SK-N-SH (cell line): ENCODE results near the gene INSRR. TPM values are rescaled to one million over a fixed set of nuclear protein-coding genes. Genes with fewer than 3 reads are reported as not detected.

ENCODE experiments used
- CTCF ChIA-PET: fragments of 300-600, 350-600 bp; formaldehyde crosslinking; extraction: SDS; loops from one replicate; lab custom pipeline; 2021; lab: Yijun Ruan, JAX
- POLR2A ChIA-PET: fragments of 350-600 bp; sonication (Branson Sonifier 250); formaldehyde crosslinking; extraction: SDS; loops from one replicate; lab custom pipeline; 2020; ENCODE audit warnings: antibody characterized with exemption, inconsistent platforms; lab: Yijun Ruan, JAX
- DNase-seq: peaks from one replicate; pipeline ENCODE4 v3.0.0; 2012
- H2AFZ ChIP-seq: fragments of 200-600 bp; sonication (generic); 2 replicates; pipeline ENCODE4 v1.8.1; 2016; ENCODE audit warnings: antibody characterized with exemption, mild to moderate bottlenecking, low read depth
- H3F3A ChIP-seq: fragments of 200-600 bp; sonication (generic); replicated peaks from 2 replicates; pipeline ENCODE3; 2016; ENCODE audit warnings: antibody characterized with exemption, mild to moderate bottlenecking; ENCODE audit not compliant: insufficient read depth
- H3K27ac ChIP-seq, 2 experiments: fragments of 200-500 bp in 1 of 2; fragments of 200-600 bp in 1 of 2; sonication (Bioruptor generic) in 1 of 2; sonication (generic), shearing (Covaris generic) in 1 of 2; 2 replicates each; pipeline versions ENCODE4 v1.5.1 to v1.6.1; 2014 to 2016; ENCODE audit warnings: low read depth in 2 of 2, inconsistent platforms in 1 of 2, low read length in 1 of 2, mild to moderate bottlenecking in 1 of 2, mixed read lengths in 1 of 2
- H3K27me3 ChIP-seq: fragments of 200-600 bp; sonication (generic), shearing (Covaris generic); 2 replicates; pipeline ENCODE4 v1.6.1; 2016; ENCODE audit warnings: mixed run types; ENCODE audit not compliant: insufficient read depth
- H3K36me3 ChIP-seq, 2 experiments: fragments of 200-500 bp in 1 of 2; fragments of 200-600 bp in 1 of 2; sonication (Bioruptor generic) in 1 of 2; sonication (generic) in 1 of 2; replicated peaks in 1 of 2; 2 replicates each; pipeline versions ENCODE3 to v1.5.1; 2014 to 2016; ENCODE audit warnings: low read length in 1 of 2, mild to moderate bottlenecking in 1 of 2; ENCODE audit not compliant: insufficient read depth in 2 of 2, control insufficient read depth in 1 of 2
- H3K4me1 ChIP-seq, 2 experiments: fragments of 200-500 bp in 1 of 2; fragments of 200-600 bp in 1 of 2; sonication (Bioruptor generic) in 1 of 2; sonication (generic), shearing (Covaris generic) in 1 of 2; 2 replicates each; pipeline versions ENCODE4 v1.5.1 to v1.6.1; 2014 to 2016; ENCODE audit warnings: low read depth in 1 of 2, low read length in 1 of 2, mixed run types in 1 of 2; ENCODE audit not compliant: insufficient read depth in 2 of 2, control insufficient read depth in 1 of 2
- H3K4me2 ChIP-seq: fragments of 200-600 bp; sonication (generic), shearing (Covaris generic); 2 replicates; pipeline ENCODE4 v1.6.1; 2017; ENCODE audit warnings: mixed run types
- H3K4me3 ChIP-seq, 2 experiments: fragments of 200-500 bp in 1 of 2; fragments of 200-600 bp in 1 of 2; sonication (Bioruptor generic) in 1 of 2; sonication (generic), shearing (Covaris generic) in 1 of 2; 2 replicates each; pipeline versions ENCODE4 v1.5.1 to v1.8.1; 2014 to 2016; ENCODE audit warnings: low read depth in 2 of 2, inconsistent platforms in 1 of 2, low read length in 1 of 2, mild to moderate bottlenecking in 1 of 2, mixed read lengths in 1 of 2, moderate library complexity in 1 of 2
- H3K79me2 ChIP-seq: fragments of 200-600 bp; sonication (generic); 2 replicates; pipeline ENCODE4 v1.8.1; 2017; ENCODE audit warnings: mild to moderate bottlenecking; ENCODE audit not compliant: insufficient read depth
- H3K9ac ChIP-seq: fragments of 200-600 bp; sonication (generic); 2 replicates; pipeline ENCODE4 v1.6.1; 2017; ENCODE audit warnings: mixed run types
- H3K9me2 ChIP-seq: fragments of 200-600 bp; sonication (generic); 2 replicates; pipeline ENCODE4 v1.6.1; 2017; ENCODE audit warnings: mixed run types
- H3K9me3 ChIP-seq: fragments of 200-600 bp; sonication (generic); 2 replicates; pipeline ENCODE4 v1.6.1; 2017; ENCODE audit warnings: mixed run types, mild to moderate bottlenecking, moderate library complexity
- H4K20me1 ChIP-seq: fragments of 200-600 bp; sonication (generic); 2 replicates; pipeline ENCODE4 v1.6.1; 2017; ENCODE audit warnings: mild to moderate bottlenecking, mixed run types; ENCODE audit not compliant: insufficient read depth
- CHD2 ChIP-seq: fragments of 150-350 bp; IDR thresholded peaks from 2 replicates; pipeline ENCODE4 v1.6.1; 2018; ENCODE audit warnings: low read length; ENCODE audit not compliant: partially characterized antibody
- EP300 ChIP-seq, 2 experiments: IDR thresholded peaks; 2 replicates each; pipeline versions ENCODE4 v1.4.0 to v1.6.1; 2012; ENCODE audit warnings: borderline replicate concordance in 1 of 2, low read depth in 1 of 2, low read length in 1 of 2
- EZH2phosphoT487 ChIP-seq: fragments of 200-600 bp; sonication (generic); IDR thresholded peaks from 2 replicates; pipeline ENCODE4 v1.6.1; 2017; ENCODE audit warnings: low read depth, mixed run types, mild to moderate bottlenecking, antibody characterized with exemption, moderate library complexity, borderline replicate concordance
- FOSL2 ChIP-seq: IDR thresholded peaks from 2 replicates; pipeline ENCODE4 v1.4.0; 2012; ENCODE audit warnings: low read depth, mild to moderate bottlenecking, moderate library complexity, borderline replicate concordance
- FOXM1 ChIP-seq: IDR thresholded peaks from 2 replicates; pipeline ENCODE4 v1.4.0; 2012; ENCODE audit warnings: low read depth, mild to moderate bottlenecking
- JUND ChIP-seq: IDR thresholded peaks from 2 replicates; pipeline ENCODE4 v1.4.0; 2012
- MEF2A ChIP-seq: IDR thresholded peaks from 2 replicates; pipeline ENCODE4 v1.4.0; 2012; ENCODE audit warnings: low read depth, borderline replicate concordance
- NFIC ChIP-seq: IDR thresholded peaks from 2 replicates; pipeline ENCODE4 v1.4.0; 2012; ENCODE audit warnings: borderline replicate concordance
- SMC3 ChIP-seq: IDR thresholded peaks from 2 replicates; pipeline ENCODE4 v1.6.1; 2012; ENCODE audit warnings: low read depth, low read length, improper control_type of control experiment
- TAF1 ChIP-seq: IDR thresholded peaks from 2 replicates; pipeline ENCODE4 v1.6.1; 2012; ENCODE audit warnings: low read depth, mild to moderate bottlenecking, low read length, moderate library complexity, borderline replicate concordance
- TEAD4 ChIP-seq: IDR thresholded peaks from 2 replicates; pipeline ENCODE4 v1.4.0; 2012; ENCODE audit warnings: mild to moderate bottlenecking, borderline replicate concordance; ENCODE audit not compliant: insufficient read depth
- WGBS: methylation state at CpG from one replicate; pipeline ENCODE4 v1.1.6; 2017; ENCODE audit warnings: low lambda C conversion rate; 5-methylcytosine and 5-hydroxymethylcytosine counted together
- polyA plus RNA-seq, 3 experiments: library from polyadenylated mRNA; depleted of rRNA; stranded (reverse); fragments of >200 nt; gene quantifications; 2 replicates each; pipeline ENCODE4 v1.2.3, GENCODE V29; 2012
- TF ChIP-seq, protein P1 (sequence below): IDR thresholded peaks from 2 replicates; pipeline ENCODE4 v1.6.1; 2012; ENCODE audit warnings: mild to moderate bottlenecking, low read depth, low read length, moderate library complexity
- TF ChIP-seq, protein P2 (sequence below): fragments of 150-350 bp; IDR thresholded peaks from 2 replicates; pipeline ENCODE4 v1.6.1; 2017; ENCODE audit warnings: antibody characterized with exemption, low read length, low read depth, borderline replicate concordance
- TF ChIP-seq, protein P3 (sequence below): IDR thresholded peaks from 2 replicates; pipeline ENCODE4 v1.4.0; 2012; ENCODE audit warnings: low read depth
- TF ChIP-seq, protein P4 (sequence below): fragments of 150-350 bp; IDR thresholded peaks from 2 replicates; pipeline ENCODE4 v1.6.1; 2016; ENCODE audit warnings: mild to moderate bottlenecking, low read depth, low read length
- TF ChIP-seq, protein P5 (sequence below): IDR thresholded peaks from 2 replicates; pipeline ENCODE4 v1.4.0; 2012; ENCODE audit warnings: low read depth, borderline replicate concordance
- TF ChIP-seq, protein P6 (sequence below): IDR thresholded peaks from 2 replicates; pipeline ENCODE4; 2012

Gene INSRR
- polyA plus RNA-seq, 1 of the 3 experiments (the other 2 are of a cell fraction), result 0.20 TPM

DNA sequence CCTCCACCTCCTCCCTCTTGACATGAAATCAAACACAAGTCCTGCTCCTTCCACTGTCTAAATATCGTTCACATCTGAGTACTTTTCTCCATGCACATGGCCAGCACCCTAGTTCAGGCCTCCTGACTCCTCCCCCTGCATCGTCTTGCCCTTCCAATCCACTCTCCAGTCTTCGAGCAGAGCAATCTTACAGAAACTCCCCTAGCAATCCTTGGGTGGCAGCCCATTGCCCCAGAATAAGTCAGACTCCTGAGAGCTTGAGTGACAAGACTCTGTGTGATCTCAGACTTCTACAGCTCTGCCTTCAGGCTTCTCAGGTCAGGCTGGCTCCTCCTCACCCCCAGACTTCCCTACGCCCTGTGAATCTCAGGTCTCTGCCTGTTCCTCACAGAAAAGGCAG is 47.7 kb downstream of the INSRR start (continued):
- TF ChIP-seq, protein P1, sequence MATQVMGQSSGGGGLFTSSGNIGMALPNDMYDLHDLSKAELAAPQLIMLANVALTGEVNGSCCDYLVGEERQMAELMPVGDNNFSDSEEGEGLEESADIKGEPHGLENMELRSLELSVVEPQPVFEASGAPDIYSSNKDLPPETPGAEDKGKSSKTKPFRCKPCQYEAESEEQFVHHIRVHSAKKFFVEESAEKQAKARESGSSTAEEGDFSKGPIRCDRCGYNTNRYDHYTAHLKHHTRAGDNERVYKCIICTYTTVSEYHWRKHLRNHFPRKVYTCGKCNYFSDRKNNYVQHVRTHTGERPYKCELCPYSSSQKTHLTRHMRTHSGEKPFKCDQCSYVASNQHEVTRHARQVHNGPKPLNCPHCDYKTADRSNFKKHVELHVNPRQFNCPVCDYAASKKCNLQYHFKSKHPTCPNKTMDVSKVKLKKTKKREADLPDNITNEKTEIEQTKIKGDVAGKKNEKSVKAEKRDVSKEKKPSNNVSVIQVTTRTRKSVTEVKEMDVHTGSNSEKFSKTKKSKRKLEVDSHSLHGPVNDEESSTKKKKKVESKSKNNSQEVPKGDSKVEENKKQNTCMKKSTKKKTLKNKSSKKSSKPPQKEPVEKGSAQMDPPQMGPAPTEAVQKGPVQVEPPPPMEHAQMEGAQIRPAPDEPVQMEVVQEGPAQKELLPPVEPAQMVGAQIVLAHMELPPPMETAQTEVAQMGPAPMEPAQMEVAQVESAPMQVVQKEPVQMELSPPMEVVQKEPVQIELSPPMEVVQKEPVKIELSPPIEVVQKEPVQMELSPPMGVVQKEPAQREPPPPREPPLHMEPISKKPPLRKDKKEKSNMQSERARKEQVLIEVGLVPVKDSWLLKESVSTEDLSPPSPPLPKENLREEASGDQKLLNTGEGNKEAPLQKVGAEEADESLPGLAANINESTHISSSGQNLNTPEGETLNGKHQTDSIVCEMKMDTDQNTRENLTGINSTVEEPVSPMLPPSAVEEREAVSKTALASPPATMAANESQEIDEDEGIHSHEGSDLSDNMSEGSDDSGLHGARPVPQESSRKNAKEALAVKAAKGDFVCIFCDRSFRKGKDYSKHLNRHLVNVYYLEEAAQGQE, result no peak
- TF ChIP-seq CHD2 (no peak), NFIC (no peak), MEF2A (no peak), TEAD4 (no peak), FOSL2 (no peak)

DNA sequence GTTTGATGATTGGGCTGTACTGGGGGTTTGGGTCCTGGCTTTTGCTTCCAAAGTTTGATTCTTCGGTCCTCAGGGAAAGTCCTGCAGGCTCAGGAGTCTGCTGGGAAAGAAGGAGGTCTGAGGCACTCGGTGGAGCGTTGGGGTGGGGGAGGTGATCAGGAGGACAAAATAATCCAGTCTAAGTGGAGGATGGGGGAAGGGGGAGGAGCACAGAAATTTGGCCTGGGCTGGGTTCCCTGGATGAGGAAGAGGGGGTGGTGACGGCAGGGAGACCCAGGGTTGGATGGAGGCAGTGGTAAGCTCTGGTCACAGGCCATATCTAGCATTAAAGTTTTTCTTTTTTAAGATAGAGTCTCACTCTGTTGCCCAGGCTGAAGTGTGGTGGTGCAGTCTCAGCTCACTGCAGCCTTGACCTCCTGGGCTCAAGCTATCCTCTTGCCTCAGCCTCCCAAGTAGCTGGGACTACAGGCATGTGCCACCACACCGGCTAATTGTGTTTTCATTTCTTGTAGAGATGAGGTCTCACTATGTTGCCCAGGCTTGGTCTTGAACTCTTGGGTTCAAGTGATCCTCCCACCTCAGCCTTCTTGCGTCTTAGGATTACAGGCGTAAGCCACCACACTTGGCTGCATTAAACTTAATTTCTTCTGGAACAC is 49.1 kb downstream of the INSRR start:
- WGBS, result 96% methylated on average over 7 of the region's 7 CpGs
- Histone ChIP-seq H3K9me2 (no peaks in the 10 kb centered on the region), H3K9me3 (no peaks in the 10 kb centered on the region), H3K4me2 (no peak overlapping the region), H3K4me1 (peaks cover 13 to 33% of the 10 kb centered on the region in 2 experiments), H3K36me3 (no peaks in the 10 kb centered on the region), H2AFZ (no peak overlapping the region), H3K27ac (no peak overlapping the region), H4K20me1 (no peaks in the 10 kb centered on the region), H3K27me3 (no peaks in the 10 kb centered on the region), H3K4me3 (no peak overlapping the region), H3K79me2 (no peaks in the 10 kb centered on the region), H3K9ac (no peak overlapping the region), H3F3A (no peaks in the 10 kb centered on the region)
- POLR2A ChIA-PET, result interaction anchor here (0.7 kb wide), 1 partner anchor 29 kb away, joined by 3 read pairs; no protein-coding TSS in a partner anchor
- TF ChIP-seq, protein P2, sequence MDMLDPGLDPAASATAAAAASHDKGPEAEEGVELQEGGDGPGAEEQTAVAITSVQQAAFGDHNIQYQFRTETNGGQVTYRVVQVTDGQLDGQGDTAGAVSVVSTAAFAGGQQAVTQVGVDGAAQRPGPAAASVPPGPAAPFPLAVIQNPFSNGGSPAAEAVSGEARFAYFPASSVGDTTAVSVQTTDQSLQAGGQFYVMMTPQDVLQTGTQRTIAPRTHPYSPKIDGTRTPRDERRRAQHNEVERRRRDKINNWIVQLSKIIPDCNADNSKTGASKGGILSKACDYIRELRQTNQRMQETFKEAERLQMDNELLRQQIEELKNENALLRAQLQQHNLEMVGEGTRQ, result no peak
- TF ChIP-seq FOXM1 (no peak), EZH2phosphoT487 (no peak), SMC3 (no peak), TAF1 (no peak), TEAD4 (no peak), EP300 (IDR thresholded peaks at IDR 0.05; ENCODE audit: borderline replicate concordance in 1 of 2, low read depth in 1 of 2, low read length in 1 of 2) (no peak), CHD2 (no peak), JUND (no peak)
- TF ChIP-seq, protein P3, sequence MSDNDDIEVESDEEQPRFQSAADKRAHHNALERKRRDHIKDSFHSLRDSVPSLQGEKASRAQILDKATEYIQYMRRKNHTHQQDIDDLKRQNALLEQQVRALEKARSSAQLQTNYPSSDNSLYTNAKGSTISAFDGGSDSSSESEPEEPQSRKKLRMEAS, result no peak
- TF ChIP-seq, protein P4, sequence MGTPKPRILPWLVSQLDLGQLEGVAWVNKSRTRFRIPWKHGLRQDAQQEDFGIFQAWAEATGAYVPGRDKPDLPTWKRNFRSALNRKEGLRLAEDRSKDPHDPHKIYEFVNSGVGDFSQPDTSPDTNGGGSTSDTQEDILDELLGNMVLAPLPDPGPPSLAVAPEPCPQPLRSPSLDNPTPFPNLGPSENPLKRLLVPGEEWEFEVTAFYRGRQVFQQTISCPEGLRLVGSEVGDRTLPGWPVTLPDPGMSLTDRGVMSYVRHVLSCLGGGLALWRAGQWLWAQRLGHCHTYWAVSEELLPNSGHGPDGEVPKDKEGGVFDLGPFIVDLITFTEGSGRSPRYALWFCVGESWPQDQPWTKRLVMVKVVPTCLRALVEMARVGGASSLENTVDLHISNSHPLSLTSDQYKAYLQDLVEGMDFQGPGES, result no peak
- TF ChIP-seq, protein P5, sequence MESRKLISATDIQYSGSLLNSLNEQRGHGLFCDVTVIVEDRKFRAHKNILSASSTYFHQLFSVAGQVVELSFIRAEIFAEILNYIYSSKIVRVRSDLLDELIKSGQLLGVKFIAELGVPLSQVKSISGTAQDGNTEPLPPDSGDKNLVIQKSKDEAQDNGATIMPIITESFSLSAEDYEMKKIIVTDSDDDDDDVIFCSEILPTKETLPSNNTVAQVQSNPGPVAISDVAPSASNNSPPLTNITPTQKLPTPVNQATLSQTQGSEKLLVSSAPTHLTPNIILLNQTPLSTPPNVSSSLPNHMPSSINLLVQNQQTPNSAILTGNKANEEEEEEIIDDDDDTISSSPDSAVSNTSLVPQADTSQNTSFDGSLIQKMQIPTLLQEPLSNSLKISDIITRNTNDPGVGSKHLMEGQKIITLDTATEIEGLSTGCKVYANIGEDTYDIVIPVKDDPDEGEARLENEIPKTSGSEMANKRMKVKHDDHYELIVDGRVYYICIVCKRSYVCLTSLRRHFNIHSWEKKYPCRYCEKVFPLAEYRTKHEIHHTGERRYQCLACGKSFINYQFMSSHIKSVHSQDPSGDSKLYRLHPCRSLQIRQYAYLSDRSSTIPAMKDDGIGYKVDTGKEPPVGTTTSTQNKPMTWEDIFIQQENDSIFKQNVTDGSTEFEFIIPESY, result no peak
- TF ChIP-seq, protein P6, sequence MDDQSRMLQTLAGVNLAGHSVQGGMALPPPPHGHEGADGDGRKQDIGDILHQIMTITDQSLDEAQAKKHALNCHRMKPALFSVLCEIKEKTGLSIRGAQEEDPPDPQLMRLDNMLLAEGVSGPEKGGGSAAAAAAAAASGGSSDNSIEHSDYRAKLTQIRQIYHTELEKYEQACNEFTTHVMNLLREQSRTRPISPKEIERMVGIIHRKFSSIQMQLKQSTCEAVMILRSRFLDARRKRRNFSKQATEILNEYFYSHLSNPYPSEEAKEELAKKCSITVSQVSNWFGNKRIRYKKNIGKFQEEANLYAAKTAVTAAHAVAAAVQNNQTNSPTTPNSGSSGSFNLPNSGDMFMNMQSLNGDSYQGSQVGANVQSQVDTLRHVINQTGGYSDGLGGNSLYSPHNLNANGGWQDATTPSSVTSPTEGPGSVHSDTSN, result no peak
- no peak for DNase-seq
- CTCF ChIA-PET, result interaction anchor here (1.1 to 16.9 kb wide), 8 partner anchors 9 to 129 kb away, joined by 3 to 566 read pairs (median 6); partner anchors contain the start of genes INSRR and NTRK1
